SK-N-SH (cell line): Measurements from ENCODE around the gene TASP1. TPM values are rescaled to one million over a fixed set of nuclear protein-coding genes. Genes with fewer than 3 reads are reported as not detected.

ENCODE experiments used
- CTCF ChIA-PET: fragments of 300-600, 350-600 bp; formaldehyde crosslinking; extraction: SDS; loops from one replicate; lab custom pipeline; 2021; lab: Yijun Ruan, JAX
- POLR2A ChIA-PET: fragments of 350-600 bp; sonication (Branson Sonifier 250); formaldehyde crosslinking; extraction: SDS; loops from one replicate; lab custom pipeline; 2020; ENCODE audit warnings: antibody characterized with exemption, inconsistent platforms; lab: Yijun Ruan, JAX
- DNase-seq: peaks from one replicate; pipeline ENCODE4 v3.0.0; 2012
- H2AFZ ChIP-seq: fragments of 200-600 bp; sonication (generic); 2 replicates; pipeline ENCODE4 v1.8.1; 2016; ENCODE audit warnings: antibody characterized with exemption, mild to moderate bottlenecking, low read depth
- H3F3A ChIP-seq: fragments of 200-600 bp; sonication (generic); replicated peaks from 2 replicates; pipeline ENCODE3; 2016; ENCODE audit warnings: antibody characterized with exemption, mild to moderate bottlenecking; ENCODE audit not compliant: insufficient read depth
- H3K27ac ChIP-seq, 2 experiments: fragments of 200-500 bp in 1 of 2; fragments of 200-600 bp in 1 of 2; sonication (Bioruptor generic) in 1 of 2; sonication (generic), shearing (Covaris generic) in 1 of 2; 2 replicates each; pipeline versions ENCODE4 v1.5.1 to v1.6.1; 2014 to 2016; ENCODE audit warnings: low read depth in 2 of 2, inconsistent platforms in 1 of 2, low read length in 1 of 2, mild to moderate bottlenecking in 1 of 2, mixed read lengths in 1 of 2
- H3K27me3 ChIP-seq: fragments of 200-600 bp; sonication (generic), shearing (Covaris generic); 2 replicates; pipeline ENCODE4 v1.6.1; 2016; ENCODE audit warnings: mixed run types; ENCODE audit not compliant: insufficient read depth
- H3K36me3 ChIP-seq, 2 experiments: fragments of 200-500 bp in 1 of 2; fragments of 200-600 bp in 1 of 2; sonication (Bioruptor generic) in 1 of 2; sonication (generic) in 1 of 2; replicated peaks in 1 of 2; 2 replicates each; pipeline versions ENCODE3 to v1.5.1; 2014 to 2016; ENCODE audit warnings: low read length in 1 of 2, mild to moderate bottlenecking in 1 of 2; ENCODE audit not compliant: insufficient read depth in 2 of 2, control insufficient read depth in 1 of 2
- H3K4me1 ChIP-seq, 2 experiments: fragments of 200-500 bp in 1 of 2; fragments of 200-600 bp in 1 of 2; sonication (Bioruptor generic) in 1 of 2; sonication (generic), shearing (Covaris generic) in 1 of 2; 2 replicates each; pipeline versions ENCODE4 v1.5.1 to v1.6.1; 2014 to 2016; ENCODE audit warnings: low read depth in 1 of 2, low read length in 1 of 2, mixed run types in 1 of 2; ENCODE audit not compliant: insufficient read depth in 2 of 2, control insufficient read depth in 1 of 2
- H3K4me2 ChIP-seq: fragments of 200-600 bp; sonication (generic), shearing (Covaris generic); 2 replicates; pipeline ENCODE4 v1.6.1; 2017; ENCODE audit warnings: mixed run types
- H3K4me3 ChIP-seq, 2 experiments: fragments of 200-500 bp in 1 of 2; fragments of 200-600 bp in 1 of 2; sonication (Bioruptor generic) in 1 of 2; sonication (generic), shearing (Covaris generic) in 1 of 2; 2 replicates each; pipeline versions ENCODE4 v1.5.1 to v1.8.1; 2014 to 2016; ENCODE audit warnings: low read depth in 2 of 2, inconsistent platforms in 1 of 2, low read length in 1 of 2, mild to moderate bottlenecking in 1 of 2, mixed read lengths in 1 of 2, moderate library complexity in 1 of 2
- H3K79me2 ChIP-seq: fragments of 200-600 bp; sonication (generic); 2 replicates; pipeline ENCODE4 v1.8.1; 2017; ENCODE audit warnings: mild to moderate bottlenecking; ENCODE audit not compliant: insufficient read depth
- H3K9ac ChIP-seq: fragments of 200-600 bp; sonication (generic); 2 replicates; pipeline ENCODE4 v1.6.1; 2017; ENCODE audit warnings: mixed run types
- H3K9me2 ChIP-seq: fragments of 200-600 bp; sonication (generic); 2 replicates; pipeline ENCODE4 v1.6.1; 2017; ENCODE audit warnings: mixed run types
- H3K9me3 ChIP-seq: fragments of 200-600 bp; sonication (generic); 2 replicates; pipeline ENCODE4 v1.6.1; 2017; ENCODE audit warnings: mixed run types, mild to moderate bottlenecking, moderate library complexity
- H4K20me1 ChIP-seq: fragments of 200-600 bp; sonication (generic); 2 replicates; pipeline ENCODE4 v1.6.1; 2017; ENCODE audit warnings: mild to moderate bottlenecking, mixed run types; ENCODE audit not compliant: insufficient read depth
- ELF1 ChIP-seq: IDR thresholded peaks from 2 replicates; pipeline ENCODE4 v1.4.0; 2012
- GABPA ChIP-seq: IDR thresholded peaks from 2 replicates; pipeline ENCODE4 v1.4.0; 2012; ENCODE audit warnings: low read depth, mild to moderate bottlenecking
- JUND ChIP-seq: IDR thresholded peaks from 2 replicates; pipeline ENCODE4 v1.4.0; 2012
- MEF2A ChIP-seq: IDR thresholded peaks from 2 replicates; pipeline ENCODE4 v1.4.0; 2012; ENCODE audit warnings: low read depth, borderline replicate concordance
- NFIC ChIP-seq: IDR thresholded peaks from 2 replicates; pipeline ENCODE4 v1.4.0; 2012; ENCODE audit warnings: borderline replicate concordance
- RCOR1 ChIP-seq: fragments of 150-350 bp; IDR thresholded peaks from 2 replicates; pipeline ENCODE4 v1.6.1; 2017; ENCODE audit warnings: antibody characterized with exemption, low read length
- SIN3A ChIP-seq: IDR thresholded peaks from 2 replicates; pipeline ENCODE4 v1.6.1; 2012; ENCODE audit warnings: low read depth, mild to moderate bottlenecking, low read length, moderate library complexity, borderline replicate concordance
- TCF12 ChIP-seq: IDR thresholded peaks from 2 replicates; pipeline ENCODE4 v1.4.0; 2012
- WGBS: methylation state at CpG from one replicate; pipeline ENCODE4 v1.1.6; 2017; ENCODE audit warnings: low lambda C conversion rate; 5-methylcytosine and 5-hydroxymethylcytosine counted together
- polyA plus RNA-seq, 3 experiments: library from polyadenylated mRNA; depleted of rRNA; stranded (reverse); fragments of >200 nt; gene quantifications; 2 replicates each; pipeline ENCODE4 v1.2.3, GENCODE V29; 2012
- TF ChIP-seq, protein P1 (sequence below): fragments of 150-350 bp; IDR thresholded peaks from 2 replicates; pipeline ENCODE4 v1.6.1; 2017; ENCODE audit warnings: antibody characterized with exemption, low read length, low read depth, borderline replicate concordance
- TF ChIP-seq, protein P2 (sequence below): fragments of 200-600 bp; sonication (generic); IDR thresholded peaks from 2 replicates; pipeline ENCODE4 v1.6.1; 2017; ENCODE audit warnings: antibody characterized with exemption, mild to moderate bottlenecking, moderate library complexity
- TF ChIP-seq, protein P3 (sequence below): IDR thresholded peaks from 2 replicates; pipeline ENCODE4 v1.4.0; 2012; ENCODE audit warnings: low read depth, borderline replicate concordance
- TF ChIP-seq, protein P4 (sequence below): fragments of 150-350 bp; IDR thresholded peaks from 2 replicates; pipeline ENCODE4 v1.6.1; 2016; ENCODE audit warnings: mild to moderate bottlenecking, low read depth, low read length
- TF ChIP-seq, protein P5 (sequence below): IDR thresholded peaks from 2 replicates; pipeline ENCODE4 v1.4.0; 2012; ENCODE audit warnings: low read depth, borderline replicate concordance
- TF ChIP-seq, protein P6 (sequence below): IDR thresholded peaks from 2 replicates; pipeline ENCODE4 v1.6.1; 2012; ENCODE audit warnings: mild to moderate bottlenecking, low read depth, low read length, moderate library complexity

Gene TASP1
- polyA plus RNA-seq, 1 of the 3 experiments (the other 2 are of a cell fraction), result 5.9 TPM

DNA sequence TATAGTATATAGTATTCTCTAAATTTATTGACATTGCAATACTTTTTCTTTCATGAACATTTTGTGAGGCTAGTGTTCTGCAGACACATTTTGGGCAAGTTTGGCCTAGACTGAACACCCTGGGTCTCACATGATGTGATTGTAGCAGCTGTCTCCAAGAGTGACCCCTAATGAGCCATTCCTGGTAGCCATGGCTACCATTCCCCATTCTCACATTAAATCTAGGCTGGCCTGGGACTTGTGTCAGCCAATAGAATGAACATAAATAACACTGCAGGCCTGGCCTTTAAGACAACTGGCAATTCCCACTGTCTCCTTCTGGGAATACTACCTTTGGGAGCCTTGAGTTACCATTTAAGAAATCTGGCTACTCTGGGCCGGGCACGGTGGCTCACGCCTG, 38.0 kb upstream of the TASP1 start:
- TF ChIP-seq GABPA (no peak), JUND (no peak), TCF12 (no peak), MEF2A (no peak), ELF1 (no peak), RCOR1 (no peak), SIN3A (no peak), NFIC (no peak)
- TF ChIP-seq, protein P1, sequence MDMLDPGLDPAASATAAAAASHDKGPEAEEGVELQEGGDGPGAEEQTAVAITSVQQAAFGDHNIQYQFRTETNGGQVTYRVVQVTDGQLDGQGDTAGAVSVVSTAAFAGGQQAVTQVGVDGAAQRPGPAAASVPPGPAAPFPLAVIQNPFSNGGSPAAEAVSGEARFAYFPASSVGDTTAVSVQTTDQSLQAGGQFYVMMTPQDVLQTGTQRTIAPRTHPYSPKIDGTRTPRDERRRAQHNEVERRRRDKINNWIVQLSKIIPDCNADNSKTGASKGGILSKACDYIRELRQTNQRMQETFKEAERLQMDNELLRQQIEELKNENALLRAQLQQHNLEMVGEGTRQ, result no peak
- TF ChIP-seq, protein P2, sequence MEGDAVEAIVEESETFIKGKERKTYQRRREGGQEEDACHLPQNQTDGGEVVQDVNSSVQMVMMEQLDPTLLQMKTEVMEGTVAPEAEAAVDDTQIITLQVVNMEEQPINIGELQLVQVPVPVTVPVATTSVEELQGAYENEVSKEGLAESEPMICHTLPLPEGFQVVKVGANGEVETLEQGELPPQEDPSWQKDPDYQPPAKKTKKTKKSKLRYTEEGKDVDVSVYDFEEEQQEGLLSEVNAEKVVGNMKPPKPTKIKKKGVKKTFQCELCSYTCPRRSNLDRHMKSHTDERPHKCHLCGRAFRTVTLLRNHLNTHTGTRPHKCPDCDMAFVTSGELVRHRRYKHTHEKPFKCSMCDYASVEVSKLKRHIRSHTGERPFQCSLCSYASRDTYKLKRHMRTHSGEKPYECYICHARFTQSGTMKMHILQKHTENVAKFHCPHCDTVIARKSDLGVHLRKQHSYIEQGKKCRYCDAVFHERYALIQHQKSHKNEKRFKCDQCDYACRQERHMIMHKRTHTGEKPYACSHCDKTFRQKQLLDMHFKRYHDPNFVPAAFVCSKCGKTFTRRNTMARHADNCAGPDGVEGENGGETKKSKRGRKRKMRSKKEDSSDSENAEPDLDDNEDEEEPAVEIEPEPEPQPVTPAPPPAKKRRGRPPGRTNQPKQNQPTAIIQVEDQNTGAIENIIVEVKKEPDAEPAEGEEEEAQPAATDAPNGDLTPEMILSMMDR, result no peak
- TF ChIP-seq, protein P3, sequence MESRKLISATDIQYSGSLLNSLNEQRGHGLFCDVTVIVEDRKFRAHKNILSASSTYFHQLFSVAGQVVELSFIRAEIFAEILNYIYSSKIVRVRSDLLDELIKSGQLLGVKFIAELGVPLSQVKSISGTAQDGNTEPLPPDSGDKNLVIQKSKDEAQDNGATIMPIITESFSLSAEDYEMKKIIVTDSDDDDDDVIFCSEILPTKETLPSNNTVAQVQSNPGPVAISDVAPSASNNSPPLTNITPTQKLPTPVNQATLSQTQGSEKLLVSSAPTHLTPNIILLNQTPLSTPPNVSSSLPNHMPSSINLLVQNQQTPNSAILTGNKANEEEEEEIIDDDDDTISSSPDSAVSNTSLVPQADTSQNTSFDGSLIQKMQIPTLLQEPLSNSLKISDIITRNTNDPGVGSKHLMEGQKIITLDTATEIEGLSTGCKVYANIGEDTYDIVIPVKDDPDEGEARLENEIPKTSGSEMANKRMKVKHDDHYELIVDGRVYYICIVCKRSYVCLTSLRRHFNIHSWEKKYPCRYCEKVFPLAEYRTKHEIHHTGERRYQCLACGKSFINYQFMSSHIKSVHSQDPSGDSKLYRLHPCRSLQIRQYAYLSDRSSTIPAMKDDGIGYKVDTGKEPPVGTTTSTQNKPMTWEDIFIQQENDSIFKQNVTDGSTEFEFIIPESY, result no peak
- TF ChIP-seq, protein P4, sequence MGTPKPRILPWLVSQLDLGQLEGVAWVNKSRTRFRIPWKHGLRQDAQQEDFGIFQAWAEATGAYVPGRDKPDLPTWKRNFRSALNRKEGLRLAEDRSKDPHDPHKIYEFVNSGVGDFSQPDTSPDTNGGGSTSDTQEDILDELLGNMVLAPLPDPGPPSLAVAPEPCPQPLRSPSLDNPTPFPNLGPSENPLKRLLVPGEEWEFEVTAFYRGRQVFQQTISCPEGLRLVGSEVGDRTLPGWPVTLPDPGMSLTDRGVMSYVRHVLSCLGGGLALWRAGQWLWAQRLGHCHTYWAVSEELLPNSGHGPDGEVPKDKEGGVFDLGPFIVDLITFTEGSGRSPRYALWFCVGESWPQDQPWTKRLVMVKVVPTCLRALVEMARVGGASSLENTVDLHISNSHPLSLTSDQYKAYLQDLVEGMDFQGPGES, result no peak
- TF ChIP-seq, protein P5, sequence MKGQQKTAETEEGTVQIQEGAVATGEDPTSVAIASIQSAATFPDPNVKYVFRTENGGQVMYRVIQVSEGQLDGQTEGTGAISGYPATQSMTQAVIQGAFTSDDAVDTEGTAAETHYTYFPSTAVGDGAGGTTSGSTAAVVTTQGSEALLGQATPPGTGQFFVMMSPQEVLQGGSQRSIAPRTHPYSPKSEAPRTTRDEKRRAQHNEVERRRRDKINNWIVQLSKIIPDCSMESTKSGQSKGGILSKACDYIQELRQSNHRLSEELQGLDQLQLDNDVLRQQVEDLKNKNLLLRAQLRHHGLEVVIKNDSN, result no peak
- TF ChIP-seq, protein P6, sequence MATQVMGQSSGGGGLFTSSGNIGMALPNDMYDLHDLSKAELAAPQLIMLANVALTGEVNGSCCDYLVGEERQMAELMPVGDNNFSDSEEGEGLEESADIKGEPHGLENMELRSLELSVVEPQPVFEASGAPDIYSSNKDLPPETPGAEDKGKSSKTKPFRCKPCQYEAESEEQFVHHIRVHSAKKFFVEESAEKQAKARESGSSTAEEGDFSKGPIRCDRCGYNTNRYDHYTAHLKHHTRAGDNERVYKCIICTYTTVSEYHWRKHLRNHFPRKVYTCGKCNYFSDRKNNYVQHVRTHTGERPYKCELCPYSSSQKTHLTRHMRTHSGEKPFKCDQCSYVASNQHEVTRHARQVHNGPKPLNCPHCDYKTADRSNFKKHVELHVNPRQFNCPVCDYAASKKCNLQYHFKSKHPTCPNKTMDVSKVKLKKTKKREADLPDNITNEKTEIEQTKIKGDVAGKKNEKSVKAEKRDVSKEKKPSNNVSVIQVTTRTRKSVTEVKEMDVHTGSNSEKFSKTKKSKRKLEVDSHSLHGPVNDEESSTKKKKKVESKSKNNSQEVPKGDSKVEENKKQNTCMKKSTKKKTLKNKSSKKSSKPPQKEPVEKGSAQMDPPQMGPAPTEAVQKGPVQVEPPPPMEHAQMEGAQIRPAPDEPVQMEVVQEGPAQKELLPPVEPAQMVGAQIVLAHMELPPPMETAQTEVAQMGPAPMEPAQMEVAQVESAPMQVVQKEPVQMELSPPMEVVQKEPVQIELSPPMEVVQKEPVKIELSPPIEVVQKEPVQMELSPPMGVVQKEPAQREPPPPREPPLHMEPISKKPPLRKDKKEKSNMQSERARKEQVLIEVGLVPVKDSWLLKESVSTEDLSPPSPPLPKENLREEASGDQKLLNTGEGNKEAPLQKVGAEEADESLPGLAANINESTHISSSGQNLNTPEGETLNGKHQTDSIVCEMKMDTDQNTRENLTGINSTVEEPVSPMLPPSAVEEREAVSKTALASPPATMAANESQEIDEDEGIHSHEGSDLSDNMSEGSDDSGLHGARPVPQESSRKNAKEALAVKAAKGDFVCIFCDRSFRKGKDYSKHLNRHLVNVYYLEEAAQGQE, result no peak
- TF ChIP-seq, all 33 proteins: peak for 0
- Histone ChIP-seq H3K9ac (no peak overlapping the region), H3K79me2 (no peaks in the 10 kb centered on the region), H3K4me2 (no peak overlapping the region), H3K9me2 (no peaks in the 10 kb centered on the region), H3K36me3 (no peaks in the 10 kb centered on the region), H3K4me3 (no peak overlapping the region), H2AFZ (no peak overlapping the region), H3F3A (no peaks in the 10 kb centered on the region), H3K9me3 (no peaks in the 10 kb centered on the region), H3K4me1 (no peaks in the 10 kb centered on the region), H4K20me1 (no peaks in the 10 kb centered on the region), H3K27me3 (no peaks in the 10 kb centered on the region), H3K27ac (no peak overlapping the region)
- WGBS, result 80% methylated on average over 3 of the region's 3 CpGs
- no peak for DNase-seq
- ChIA-PET POLR2A (no interaction called here), CTCF (no interaction called here)
